ENCODE results near the gene LIN7A.

LIN7A gene

GRCh38 chr12:80952443-80952842 is 14.7 kb upstream of the LIN7A start:
- H3K36me3 ChIP-seq = no peaks in the 10 kb centered on the region
- H3K9me3 ChIP-seq = no peaks in the 10 kb centered on the region
- no peaks in the 10 kb centered on the region for H3K4me1 ChIP-seq (ENCODE audit: control insufficient read depth in 1 of 2, insufficient read depth in 1 of 2, low read depth in 1 of 2, low read length in 1 of 2)
- H3K4me3 ChIP-seq (ENCODE audit: low read depth in 1 of 2, low read length in 1 of 2) = no peak overlapping the region
- H3K27ac ChIP-seq = no peak overlapping the region
- no peak for TF ChIP-seq CTCF (IDR thresholded peaks at IDR 0.05)
- no peaks in the 10 kb centered on the region for H3K27me3 ChIP-seq

GRCh38 chr12:80946591-80946990 is 8.9 kb upstream of the LIN7A start:
- H3K9me3 ChIP-seq = no peaks in the 10 kb centered on the region
- TF ChIP-seq CTCF (IDR thresholded peaks at IDR 0.05) = no peak
- H3K27ac ChIP-seq = no peak overlapping the region
- H3K36me3 ChIP-seq = peaks cover 18% of the 10 kb centered on the region
- H3K4me1 ChIP-seq (ENCODE audit: control insufficient read depth in 1 of 2, insufficient read depth in 1 of 2, low read depth in 1 of 2, low read length in 1 of 2) = peaks cover 30 to 31% of the 10 kb centered on the region in 2 experiments
- no peaks in the 10 kb centered on the region for H3K27me3 ChIP-seq
- no peak overlapping the region for H3K4me3 ChIP-seq (ENCODE audit: low read depth in 1 of 2, low read length in 1 of 2)

GRCh38 chr12:80943338-80943737 is 5.6 kb upstream of the LIN7A start:
- Histone ChIP-seq H3K9me3 (no peaks in the 10 kb centered on the region), H3K27ac (peak overlapping the region; percentile 55), H3K27me3 (no peaks in the 10 kb centered on the region), H3K4me3 (ENCODE audit: low read depth in 1 of 2, low read length in 1 of 2) (no peak overlapping the region), H3K4me1 (ENCODE audit: control insufficient read depth in 1 of 2, insufficient read depth in 1 of 2, low read depth in 1 of 2, low read length in 1 of 2) (peaks cover 60% of the 10 kb centered on the region in 2 experiments), H3K36me3 (peaks cover 18% of the 10 kb centered on the region)
- TF ChIP-seq CTCF (IDR thresholded peaks at IDR 0.05) = no peak

- H3K27me3 ChIP-seq = no peaks in the 10 kb centered on the region
- peak overlapping the region; percentile 94 for H3K27ac ChIP-seq
- peaks cover 61 to 63% of the 10 kb centered on the region in 2 experiments for H3K4me1 ChIP-seq (ENCODE audit: control insufficient read depth in 1 of 2, insufficient read depth in 1 of 2, low read depth in 1 of 2, low read length in 1 of 2)
- H3K9me3 ChIP-seq = no peaks in the 10 kb centered on the region
- TF ChIP-seq CTCF (IDR thresholded peaks at IDR 0.05) = no peak
- no peak overlapping the region for H3K4me3 ChIP-seq (ENCODE audit: low read depth in 1 of 2, low read length in 1 of 2)
- H3K36me3 ChIP-seq = peaks cover 16% of the 10 kb centered on the region
These were observed 4.2 kb upstream of the LIN7A start for GRCh38 chr12:80941916-80942315.

- Histone ChIP-seq H3K36me3 (no peaks in the 10 kb centered on the region), H3K9me3 (no peaks in the 10 kb centered on the region), H3K4me1 (ENCODE audit: control insufficient read depth in 1 of 2, insufficient read depth in 1 of 2, low read depth in 1 of 2, low read length in 1 of 2) (peaks cover 69 to 75% of the 10 kb centered on the region in 2 experiments), H3K27me3 (no peaks in the 10 kb centered on the region), H3K4me3 (ENCODE audit: low read depth in 1 of 2, low read length in 1 of 2) (peak overlapping the region; percentile 77 to 80), H3K27ac (peak overlapping the region; percentile 94)
- peak; percentile 10 for TF ChIP-seq CTCF (IDR thresholded peaks at IDR 0.05)
These were observed 1.7 kb upstream of the LIN7A start for GRCh38 chr12:80939231-80939950.
